IPS-18c (cell line): ENCODE measurements around the gene TNNC1.

Experiments used
- H3K4me3 ChIP-seq: 2 replicates; pipeline ENCODE4 v1.7.0; 2013; ENCODE audit warnings: low read depth, mild to moderate bottlenecking, low read length, moderate library complexity; ENCODE audit not compliant: insufficient read depth
- H3K9me3 ChIP-seq: one replicate; pipeline ENCODE4 v1.6.1; 2013; ENCODE audit warnings: mild to moderate bottlenecking, low read length, moderate library complexity; ENCODE audit not compliant: control insufficient read depth, insufficient read depth

The TNNC1 gene

DNA sequence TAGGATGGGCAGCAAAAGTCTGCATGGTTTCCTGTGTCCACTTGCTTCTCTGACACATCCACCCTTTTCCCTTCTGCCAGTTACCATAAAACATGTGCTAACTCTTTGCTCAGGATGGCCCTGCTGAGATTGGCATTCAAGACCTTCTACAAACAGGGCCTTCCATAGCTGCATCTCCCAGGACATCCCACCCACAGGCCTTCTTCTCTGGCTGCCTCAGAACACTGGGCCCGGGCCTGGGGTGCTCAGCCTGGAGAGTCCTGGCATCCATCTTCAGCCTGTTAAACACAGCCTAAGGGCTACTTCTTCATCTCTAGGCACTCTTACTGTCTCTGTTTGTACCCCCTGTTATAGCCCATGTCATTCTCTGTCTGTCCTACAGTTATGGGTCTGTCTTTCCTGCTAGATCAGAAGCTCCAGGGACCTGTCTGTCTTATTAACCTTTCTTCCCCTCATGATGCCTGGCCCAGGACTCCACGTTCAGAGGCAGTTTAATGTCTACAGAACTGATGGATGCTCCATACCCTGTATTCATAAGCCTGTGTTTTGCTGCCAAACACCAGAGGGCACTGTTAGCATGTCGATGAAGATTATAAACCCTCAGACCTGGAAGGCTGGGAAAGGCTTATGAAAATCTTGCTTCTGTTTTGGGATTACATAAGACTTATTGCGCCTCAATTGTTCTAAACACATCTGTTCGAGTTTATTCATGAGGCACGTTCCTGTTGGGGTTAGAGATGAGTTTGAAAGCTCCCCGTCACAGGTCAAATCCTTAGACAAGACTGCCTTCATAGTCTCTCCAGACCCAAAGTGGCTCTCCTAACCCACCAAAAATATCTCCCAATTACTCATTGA lies 25.5 kb downstream of the TNNC1 start:
- no peak overlapping the region for H3K4me3 ChIP-seq
- no peaks in the 10 kb centered on the region for H3K9me3 ChIP-seq

DNA sequence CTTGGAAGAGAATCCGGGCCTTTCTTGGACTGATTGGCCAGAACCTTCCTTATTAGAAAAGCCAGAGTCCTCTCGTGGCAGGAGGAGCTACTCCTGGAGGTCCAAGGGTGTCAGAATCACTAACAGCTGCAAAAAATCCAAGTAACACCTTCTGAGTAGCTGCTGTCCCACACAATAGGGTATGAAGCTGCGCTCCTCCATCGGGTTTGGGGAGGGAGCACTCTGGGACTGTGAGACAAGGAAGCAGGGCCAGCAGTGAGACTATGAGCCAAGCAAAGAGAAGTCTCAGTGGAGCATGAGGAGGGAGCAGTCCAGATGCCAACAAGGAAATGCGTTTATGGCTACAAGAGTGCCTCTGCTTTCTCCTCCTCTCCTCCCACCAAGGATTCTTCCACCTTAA lies 30.7 kb downstream of the TNNC1 start:
- no peaks in the 10 kb centered on the region for H3K9me3 ChIP-seq
- no peak overlapping the region for H3K4me3 ChIP-seq

DNA sequence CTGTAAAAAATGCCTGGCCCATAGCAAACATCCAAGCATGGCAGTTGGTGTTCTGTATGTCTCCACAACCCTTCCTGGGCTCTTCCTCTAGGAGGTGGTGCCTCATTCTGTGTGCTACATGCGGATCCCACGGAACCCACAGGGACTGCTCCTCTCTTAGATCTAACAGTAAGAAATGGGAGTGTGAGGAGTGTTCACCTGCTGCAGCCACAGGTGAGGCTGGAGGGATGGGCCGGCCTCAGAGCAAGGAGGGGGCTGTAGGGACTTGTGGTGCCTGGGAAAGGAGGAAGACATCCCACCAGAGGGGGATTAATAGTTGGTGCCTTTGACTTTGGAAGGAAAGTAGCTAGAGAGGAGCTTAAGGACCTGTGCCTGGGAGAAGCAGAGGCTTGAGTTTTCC lies 31.2 kb downstream of the TNNC1 start:
- Histone ChIP-seq H3K4me3 (no peak overlapping the region), H3K9me3 (no peaks in the 10 kb centered on the region)

DNA sequence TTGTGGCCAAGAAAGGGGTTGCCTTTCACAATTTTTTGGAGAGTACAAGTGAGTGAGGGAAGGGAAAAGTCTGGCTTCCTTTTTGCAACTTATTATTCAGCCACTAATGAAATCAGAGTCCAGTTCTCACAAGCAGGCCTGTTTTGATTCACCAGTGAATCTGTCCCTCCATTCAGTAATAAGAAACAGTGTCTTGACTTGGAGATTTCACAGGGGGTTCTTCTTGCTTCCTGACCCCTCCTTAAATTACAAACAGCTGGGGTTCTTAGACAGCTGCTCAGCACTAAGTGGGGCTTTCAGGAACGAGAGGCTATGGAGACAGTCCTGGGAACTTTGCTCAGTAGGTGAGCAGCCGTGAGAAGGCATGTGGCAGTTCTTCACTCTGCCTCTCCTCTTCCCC lies 33.5 kb downstream of the TNNC1 start:
- no peaks in the 10 kb centered on the region for H3K9me3 ChIP-seq
- no peak overlapping the region for H3K4me3 ChIP-seq

DNA sequence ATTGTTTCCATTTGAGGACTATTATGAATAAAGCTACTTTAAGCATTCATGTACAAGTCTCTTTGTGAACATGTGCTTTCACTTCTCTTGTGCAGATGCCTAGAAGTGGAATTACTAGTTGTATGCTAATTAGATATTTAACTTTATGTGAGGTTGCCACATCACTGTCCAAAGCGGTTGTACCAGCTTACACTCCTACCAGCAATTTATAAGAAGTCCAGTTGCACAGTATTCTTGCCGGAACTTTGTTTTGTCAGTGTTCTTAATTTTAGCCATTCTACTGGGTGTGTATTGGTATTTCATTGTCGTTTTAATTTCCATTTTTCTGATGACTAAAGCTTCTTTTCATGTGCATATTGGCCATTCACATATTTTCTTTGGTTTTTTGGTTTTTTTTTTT lies 38.0 kb downstream of the TNNC1 start:
- Histone ChIP-seq H3K4me3 (no peak overlapping the region), H3K9me3 (no peaks in the 10 kb centered on the region)

DNA sequence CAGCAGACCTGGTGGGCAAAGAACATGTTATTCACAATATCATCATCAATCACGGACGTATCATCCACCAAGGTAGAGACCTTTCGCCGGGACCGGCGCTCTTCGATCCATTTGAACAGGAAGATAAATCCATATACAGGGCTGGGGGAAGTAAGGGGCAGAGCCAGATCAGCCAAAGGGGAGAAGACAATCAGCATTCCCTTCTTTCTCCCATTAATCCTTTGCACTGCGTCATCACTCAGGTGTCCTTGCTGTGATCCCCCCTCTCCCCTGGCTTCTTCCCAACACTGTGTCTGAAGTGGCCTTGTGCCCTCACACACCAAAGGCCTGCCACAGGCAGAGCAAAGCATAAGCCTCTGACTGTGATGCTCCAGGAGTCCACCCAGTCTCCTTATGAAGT lies 45.4 kb downstream of the TNNC1 start:
- Histone ChIP-seq H3K4me3 (no peak overlapping the region), H3K9me3 (no peaks in the 10 kb centered on the region)

DNA sequence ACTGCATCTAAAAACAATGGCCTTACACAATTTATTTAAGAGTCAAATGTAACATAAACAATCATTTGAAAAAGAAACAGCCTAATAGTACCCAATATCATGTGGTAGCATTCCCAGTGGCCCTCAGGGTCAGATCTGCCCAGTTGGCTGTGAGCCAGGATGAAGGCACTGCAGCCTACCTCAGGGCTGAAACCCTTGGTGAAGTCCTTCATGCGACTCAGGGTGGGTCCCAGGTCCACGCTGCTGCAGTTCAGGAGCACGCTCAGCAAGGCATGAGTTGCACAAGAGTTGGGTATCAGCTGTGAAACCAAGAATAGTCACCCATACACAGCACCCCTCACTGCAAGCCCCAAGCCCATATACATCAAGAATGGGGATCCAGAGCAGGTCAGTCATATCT lies 46.1 kb downstream of the TNNC1 start:
- Histone ChIP-seq H3K9me3 (no peaks in the 10 kb centered on the region), H3K4me3 (no peak overlapping the region)

DNA sequence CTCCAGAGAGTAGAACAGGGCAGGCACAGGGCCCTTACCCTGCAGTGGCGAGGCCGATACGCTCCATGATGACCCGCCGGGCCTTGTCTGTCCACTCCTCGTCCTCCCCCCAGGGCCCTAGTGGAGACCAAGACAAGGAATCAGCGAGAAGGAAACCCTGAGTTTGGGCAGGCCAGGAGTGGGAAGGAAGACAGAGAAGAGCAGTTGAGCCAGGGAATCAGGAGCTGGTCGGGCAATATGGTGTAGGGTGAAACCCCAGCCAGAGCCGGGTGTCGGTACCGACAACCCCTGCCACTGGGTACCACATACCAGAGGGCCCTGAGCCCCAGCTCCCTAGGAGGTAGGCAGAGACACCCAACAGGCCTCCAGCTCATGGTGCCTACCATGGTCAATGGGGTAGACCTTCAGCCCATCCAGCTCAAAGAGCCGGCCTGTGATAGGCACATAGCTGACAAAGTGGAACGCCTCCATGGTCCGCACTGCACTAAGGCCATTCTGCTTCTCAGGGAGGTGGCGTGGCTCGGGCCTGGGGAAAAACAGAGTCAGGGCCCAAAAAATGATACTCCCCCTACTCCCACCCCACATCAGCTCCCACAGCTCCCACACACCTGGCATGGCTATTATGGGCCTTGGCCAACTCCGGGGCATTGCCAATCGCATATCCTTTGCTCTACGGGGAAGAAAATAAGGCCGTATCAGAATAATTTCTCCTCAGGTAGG lies 46.9 kb downstream of the TNNC1 start:
- H3K4me3 ChIP-seq, result no peak overlapping the region
- H3K9me3 ChIP-seq, result no peaks in the 10 kb centered on the region

DNA sequence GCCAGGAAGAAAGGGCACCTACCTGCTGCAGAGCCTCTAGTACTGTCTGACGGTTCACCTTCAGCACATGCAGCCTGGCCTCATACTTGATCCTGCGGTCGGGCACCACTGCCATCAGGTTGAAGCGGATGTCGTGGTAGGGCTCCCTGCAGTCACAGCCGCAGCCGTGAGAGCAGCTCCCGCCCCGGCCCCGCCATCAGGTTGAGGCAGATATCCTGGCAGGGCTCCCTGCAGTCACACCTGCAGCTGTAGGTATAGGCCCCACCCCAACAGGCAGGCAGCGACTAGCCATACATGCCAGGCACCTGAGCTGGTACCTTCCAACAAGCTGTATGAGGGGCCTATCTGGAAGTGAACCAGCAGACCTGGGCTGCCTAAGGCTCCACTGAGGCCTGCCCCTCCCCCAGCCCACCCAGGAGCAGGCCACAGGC lies 47.6 kb downstream of the TNNC1 start:
- Histone ChIP-seq H3K4me3 (no peak overlapping the region), H3K9me3 (no peaks in the 10 kb centered on the region)

DNA sequence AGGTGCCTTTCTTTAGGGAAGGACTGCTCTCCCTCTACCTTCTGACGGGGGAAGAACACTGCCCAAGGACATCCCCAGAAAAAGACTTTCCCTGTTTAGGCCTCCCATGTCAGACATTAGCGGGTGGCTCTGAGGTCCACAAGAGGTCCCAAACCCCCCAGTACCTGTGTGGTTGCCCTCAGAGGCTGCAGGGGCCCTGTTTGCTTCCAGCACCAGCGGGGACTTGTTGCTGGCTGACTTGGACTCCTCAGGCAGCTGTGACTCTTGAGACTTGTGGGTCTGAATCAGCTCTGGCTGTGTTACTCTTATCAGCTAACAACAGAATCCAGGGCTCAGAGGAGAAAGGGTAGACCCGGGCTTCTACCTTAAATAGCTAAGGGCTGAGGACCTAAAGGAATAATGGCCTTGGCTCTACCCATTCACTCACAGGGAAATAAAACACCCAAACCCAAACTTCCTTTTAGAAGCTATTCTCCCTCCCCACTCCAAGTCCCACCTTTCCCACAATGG lies 48.2 kb downstream of the TNNC1 start:
- H3K9me3 ChIP-seq, result no peaks in the 10 kb centered on the region

DNA sequence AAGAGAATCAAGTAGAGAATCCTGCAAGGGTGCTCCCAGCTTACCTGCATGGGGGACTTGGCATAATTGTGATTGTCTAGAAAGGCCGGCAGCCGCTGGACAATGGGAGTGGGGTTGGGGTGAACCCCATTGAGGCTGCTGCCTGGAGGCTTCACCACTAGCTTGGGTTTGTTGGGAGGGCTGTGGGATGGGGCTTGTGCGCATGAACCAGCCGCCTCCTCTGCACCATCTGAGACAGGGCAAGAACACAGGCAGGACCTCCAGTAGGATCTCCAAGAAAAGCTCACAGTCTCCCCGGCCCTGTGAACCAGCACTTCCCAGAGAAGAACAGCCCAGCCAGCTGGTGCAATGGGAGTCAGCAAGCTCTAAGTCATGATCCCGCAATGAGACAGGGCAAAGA lies 48.8 kb downstream of the TNNC1 start:
- H3K4me3 ChIP-seq, result no peak overlapping the region
- no peaks in the 10 kb centered on the region for H3K9me3 ChIP-seq

More for the DNA sequence above, 48.2 kb downstream of the TNNC1 start:
- H3K4me3 ChIP-seq, result no peak overlapping the region

DNA sequence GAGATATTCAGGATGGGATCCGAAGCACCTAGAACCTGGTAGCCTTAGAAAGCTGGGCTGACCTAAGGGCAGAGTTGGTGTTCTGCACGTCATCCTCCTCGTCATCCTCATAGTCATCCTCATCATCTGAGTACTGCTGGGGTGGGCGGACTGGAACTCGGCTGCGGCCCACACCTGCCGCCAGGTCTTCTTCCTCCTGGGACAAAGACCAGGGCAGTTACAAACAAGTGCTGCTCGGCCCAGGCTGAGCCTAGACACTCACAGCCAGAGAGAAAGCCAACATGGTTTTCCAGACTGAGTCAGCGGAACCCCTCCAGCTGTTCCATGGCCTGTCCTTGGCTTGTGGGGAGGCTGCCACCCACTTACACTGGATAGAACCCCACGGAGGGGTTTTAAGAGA lies 49.5 kb downstream of the TNNC1 start:
- no peaks in the 10 kb centered on the region for H3K9me3 ChIP-seq
- no peak overlapping the region for H3K4me3 ChIP-seq

DNA sequence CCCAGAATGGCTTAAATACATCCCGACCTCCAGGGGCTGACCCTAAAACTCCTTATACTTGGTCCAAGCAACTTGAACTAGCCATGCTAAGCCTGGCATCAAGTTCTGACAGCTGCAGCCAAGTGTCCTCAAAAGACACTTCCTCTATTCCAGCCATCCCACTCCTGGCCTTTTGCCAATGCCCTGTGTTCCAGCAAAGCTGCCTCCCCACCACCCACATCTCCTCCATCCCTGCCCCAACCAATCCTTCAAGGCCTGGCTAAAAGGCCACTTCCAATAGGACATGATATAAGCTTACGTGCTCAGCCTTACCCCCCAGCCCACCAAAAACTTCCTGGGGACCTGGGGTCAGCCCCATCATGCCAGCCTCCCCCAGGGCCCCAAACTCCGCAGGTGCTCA lies 49.9 kb downstream of the TNNC1 start:
- no peaks in the 10 kb centered on the region for H3K9me3 ChIP-seq
- no peak overlapping the region for H3K4me3 ChIP-seq

DNA sequence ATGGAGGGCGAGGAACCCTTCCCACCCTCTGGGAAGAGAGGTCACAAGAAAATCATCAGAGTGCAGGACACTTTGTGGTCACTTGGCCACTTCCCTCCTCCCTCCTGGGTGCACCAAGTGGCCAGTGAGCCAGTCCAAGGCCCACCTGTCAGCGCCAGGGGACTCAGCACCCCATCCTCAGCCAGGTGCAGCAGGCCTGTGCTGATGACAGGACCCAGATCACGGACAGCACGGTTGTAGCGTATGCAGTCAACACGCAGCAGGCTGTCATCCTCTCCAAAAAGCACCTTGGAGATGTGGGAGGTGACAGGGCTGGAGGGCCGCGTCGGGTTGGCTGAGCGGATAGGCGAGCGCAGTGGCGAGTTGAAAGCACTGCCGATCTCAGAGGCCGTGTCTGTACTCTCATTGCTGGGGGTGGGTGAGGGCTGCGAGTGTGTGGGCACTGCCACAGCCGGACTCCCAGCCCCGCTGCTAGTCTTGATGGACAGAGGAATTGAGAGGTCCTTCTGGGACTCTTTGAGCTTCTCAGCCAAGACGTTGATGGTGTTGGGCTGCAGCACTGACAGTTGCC lies 50.5 kb downstream of the TNNC1 start:
- H3K9me3 ChIP-seq, result no peaks in the 10 kb centered on the region

DNA sequence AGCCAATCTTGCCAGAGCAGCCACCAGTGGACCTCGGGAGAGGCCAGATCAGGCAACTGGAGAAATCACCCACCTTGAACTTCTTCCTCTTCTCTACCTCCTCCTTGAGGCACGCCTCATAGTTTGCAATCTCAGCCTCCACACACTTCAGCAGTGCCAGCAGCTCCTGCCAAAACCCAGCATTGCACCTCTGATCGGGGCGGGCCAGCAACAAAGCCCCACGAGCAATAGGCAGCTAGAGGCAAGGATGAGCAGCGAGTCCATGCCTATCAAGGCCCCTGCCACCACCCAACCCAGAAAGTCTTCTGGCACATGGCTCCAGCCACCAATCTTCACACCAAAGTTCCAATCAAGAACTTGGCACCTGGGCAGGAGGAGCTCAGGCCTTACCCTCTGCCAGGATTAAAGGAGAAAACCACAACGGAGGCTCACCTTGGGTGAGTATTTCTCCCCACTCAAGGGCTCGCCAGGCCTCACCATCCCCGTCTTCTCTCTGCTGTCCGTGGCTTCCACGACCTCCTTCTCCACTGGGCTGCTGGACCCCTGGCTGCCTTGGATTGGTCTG lies 51.1 kb downstream of the TNNC1 start:
- Histone ChIP-seq H3K4me3 (no peak overlapping the region), H3K9me3 (no peaks in the 10 kb centered on the region)

More for the DNA sequence above, 50.5 kb downstream of the TNNC1 start:
- H3K4me3 ChIP-seq, result no peak overlapping the region

DNA sequence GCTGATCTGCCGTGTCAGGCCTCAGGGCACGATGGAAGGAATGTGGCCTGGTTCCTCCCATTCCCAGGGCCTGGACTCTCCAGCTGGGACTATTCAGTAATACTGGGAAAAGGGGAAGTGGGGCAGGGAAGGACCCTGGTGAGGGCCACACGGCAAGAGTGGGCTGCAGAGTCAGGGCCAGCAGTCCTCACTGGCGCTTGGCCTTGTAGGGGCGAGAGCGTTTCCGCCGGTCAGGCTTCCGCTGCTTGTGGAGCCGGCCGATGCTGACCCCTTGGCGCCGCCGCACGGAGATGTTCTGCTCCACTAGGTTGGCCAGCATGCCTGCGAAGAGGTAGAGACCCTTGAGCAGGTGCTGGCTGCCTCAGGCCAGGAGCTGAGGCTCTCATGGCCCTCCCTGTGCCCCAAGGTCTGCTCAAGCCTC lies 51.7 kb downstream of the TNNC1 start:
- no peaks in the 10 kb centered on the region for H3K9me3 ChIP-seq
- no peak overlapping the region for H3K4me3 ChIP-seq

DNA sequence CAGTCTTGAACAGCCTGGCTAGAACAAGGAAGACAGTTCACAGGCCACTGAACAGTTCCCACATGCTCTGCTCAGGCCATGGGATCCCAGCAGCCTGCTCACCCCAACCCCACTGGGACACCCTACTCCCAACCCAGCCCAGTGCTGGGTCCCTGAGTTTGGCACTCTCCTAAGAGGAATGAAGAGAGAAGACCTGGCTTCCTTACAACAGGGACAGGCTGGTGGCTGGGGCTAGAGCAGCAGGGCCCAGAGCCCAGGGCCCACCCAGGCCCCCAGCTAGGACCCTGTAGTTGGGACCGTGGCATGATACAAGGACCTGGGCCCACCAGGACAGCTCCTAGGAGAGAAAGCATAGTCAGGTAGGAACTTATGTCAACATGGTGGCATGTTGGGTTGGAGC lies 52.3 kb downstream of the TNNC1 start:
- Histone ChIP-seq H3K9me3 (no peaks in the 10 kb centered on the region), H3K4me3 (no peak overlapping the region)
